Hematopoietic multipotent progenitor cell treated with erythropoietin and hydrocortisone succinate and interleukin-3 and kit ligand, for 15 days (in vitro differentiated cells): ENCODE data around the gene CHL1.

Source experiments
- DNase-seq: peaks from one replicate; pipeline ENCODE4 v3.0.0-alpha.2; 2015; ENCODE audit warnings: low spot score

CHL1 gene

GRCh38 chr3:217099-217813, 20.7 kb downstream of the CHL1 start:
- no peak for DNase-seq

GRCh38 chr3:217948-218347, 21.4 kb downstream of the CHL1 start:
- no peak for DNase-seq

- no peak for DNase-seq
Measured at GRCh38 chr3:228442-229182, 32.0 kb downstream of the CHL1 start.

GRCh38 chr3:229183-229661, 32.7 kb downstream of the CHL1 start:
- DNase-seq: no peak

- DNase-seq: no peak
Measured at GRCh38 chr3:236881-237280, 40.3 kb downstream of the CHL1 start.

GRCh38 chr3:242602-243355, 46.2 kb downstream of the CHL1 start:
- DNase-seq: no peak

GRCh38 chr3:243356-243725, 46.8 kb downstream of the CHL1 start:
- DNase-seq: no peak

- no peak for DNase-seq
Measured at GRCh38 chr3:244041-244440, 47.5 kb downstream of the CHL1 start.

GRCh38 chr3:247916-248315, 51.4 kb downstream of the CHL1 start:
- no peak for DNase-seq

- no peak for DNase-seq
Measured at GRCh38 chr3:248864-249520, 52.4 kb downstream of the CHL1 start.

- DNase-seq: no peak
Measured at GRCh38 chr3:249587-250262, 53.2 kb downstream of the CHL1 start.

- DNase-seq: no peak
Measured at GRCh38 chr3:256501-256900, 59.9 kb downstream of the CHL1 start.

GRCh38 chr3:257826-258225, 61.3 kb downstream of the CHL1 start:
- DNase-seq: no peak

GRCh38 chr3:260898-261297, 64.3 kb downstream of the CHL1 start:
- no peak for DNase-seq

- no peak for DNase-seq
Measured at GRCh38 chr3:263393-263792, 66.8 kb downstream of the CHL1 start.

GRCh38 chr3:264394-265156, 68.0 kb downstream of the CHL1 start:
- DNase-seq: no peak

- no peak for DNase-seq
Measured at GRCh38 chr3:267101-267500, 70.5 kb downstream of the CHL1 start.

GRCh38 chr3:270688-271087, 74.1 kb downstream of the CHL1 start:
- DNase-seq: no peak

- DNase-seq: no peak
Measured at GRCh38 chr3:274927-275326, 78.4 kb downstream of the CHL1 start.

GRCh38 chr3:277873-278272, 81.3 kb downstream of the CHL1 start:
- no peak for DNase-seq
